Endothelial cell of umbilical vein (primary cell): ENCODE results near the gene CTIF. TPM values are rescaled to one million over a fixed set of nuclear protein-coding genes. Genes with fewer than 3 reads are reported as not detected.

Experiments used
- BruUV-seq: library from RNA; stranded (reverse); fragments of 400-500 nt; replicated peaks from 2 replicates; lab custom pipeline; 2021; lab: Mats Ljungman, UMichigan
- CTCF ChIA-PET: fragments of 300-600, 350-600 bp; sonication (Branson Sonifier 250); formaldehyde crosslinking; loops from one replicate; lab custom pipeline; 2021; ENCODE audit warnings: antibody characterized with exemption, inconsistent platforms; lab: Charles Lee
- POLR2A ChIA-PET: fragments of 300-600, 350-600 bp; sonication (Branson Sonifier 250); formaldehyde crosslinking; loops from one replicate; lab custom pipeline; 2021; ENCODE audit warnings: antibody characterized with exemption, inconsistent platforms; lab: Charles Lee
- DNase-seq: peaks from one replicate; pipeline ENCODE4 v3.0.0-alpha.2; 2011; ENCODE audit warnings: low read depth, low spot score
- FAIRE-seq: peaks from 2 replicates; lab custom pipeline; 2011; peaks lifted over from hg19 to GRCh38; lab: Jason Lieb, UNC
- H2AFZ ChIP-seq: 2 replicates; pipeline ENCODE4 v1.6.0; 2012; ENCODE audit warnings: low read depth, low read length, control low read depth, inconsistent platforms
- H3K27ac ChIP-seq: 2 replicates; pipeline ENCODE4 v1.5.1; 2011; ENCODE audit warnings: low read depth, mild to moderate bottlenecking, control low read depth, low read length, moderate library complexity; ENCODE audit not compliant: insufficient read depth
- H3K27me3 ChIP-seq, 2 experiments: 2 replicates each; pipeline versions ENCODE4 v1.6.0 to v1.6.1; 2011; ENCODE audit warnings: low read length in 2 of 2, mixed read lengths in 1 of 2; ENCODE audit not compliant: control insufficient read depth in 2 of 2, insufficient read depth in 2 of 2
- H3K36me3 ChIP-seq, 2 experiments: 2 replicates in 1 of 2; 3 replicates in 1 of 2; pipeline ENCODE4 v1.5.1; 2011; ENCODE audit warnings: low read length in 2 of 2, mild to moderate bottlenecking in 1 of 2, moderate library complexity in 1 of 2; ENCODE audit not compliant: control insufficient read depth in 2 of 2, insufficient read depth in 2 of 2; ENCODE audit errors: extremely low read depth in 1 of 2
- H3K4me1 ChIP-seq: 3 replicates; pipeline ENCODE4 v1.5.1; 2011; ENCODE audit warnings: mild to moderate bottlenecking, low read length; ENCODE audit not compliant: control insufficient read depth, insufficient read depth; ENCODE audit errors: extremely low read depth
- H3K4me2 ChIP-seq: 2 replicates; pipeline ENCODE4 v1.6.1; 2011; ENCODE audit warnings: low read length, control low read depth, mixed read lengths; ENCODE audit not compliant: insufficient read depth
- H3K4me3 ChIP-seq, 3 experiments: fragments of 200-600 bp in 1 of 3; sonication (generic), shearing (Covaris generic) in 1 of 3; replicated peaks in 1 of 3; 2 replicates each; pipeline ENCODE4 v1.5.1; 2011 to 2016; ENCODE audit warnings: control low read depth in 3 of 3, low read length in 3 of 3, mild to moderate bottlenecking in 2 of 3, inconsistent platforms in 1 of 3, low read depth in 1 of 3, moderate library complexity in 1 of 3; ENCODE audit not compliant: insufficient read depth in 1 of 3
- H3K79me2 ChIP-seq: 2 replicates; pipeline ENCODE4 v1.6.0; 2012; ENCODE audit warnings: low read length, inconsistent platforms; ENCODE audit not compliant: control insufficient read depth, insufficient read depth
- H3K9ac ChIP-seq: replicated peaks from 2 replicates; pipeline ENCODE3; 2011; ENCODE audit warnings: low read length, control low read depth; ENCODE audit not compliant: insufficient read depth; ENCODE audit errors: extremely low read depth
- H3K9me1 ChIP-seq: replicated peaks from 3 replicates; pipeline ENCODE4 v1.6.0; 2011; ENCODE audit warnings: mild to moderate bottlenecking, low read length; ENCODE audit not compliant: control insufficient read depth, insufficient read depth; ENCODE audit errors: extremely low read depth
- H3K9me3 ChIP-seq: replicated peaks from 2 replicates; pipeline ENCODE4 v1.5.1; 2012; ENCODE audit warnings: low read length, inconsistent platforms; ENCODE audit not compliant: control insufficient read depth, insufficient read depth
- H4K20me1 ChIP-seq: replicated peaks from 2 replicates; pipeline ENCODE3; 2011; ENCODE audit warnings: mild to moderate bottlenecking, low read length; ENCODE audit not compliant: control insufficient read depth, insufficient read depth; ENCODE audit errors: extremely low read depth
- CTCF ChIP-seq, 2 donors: IDR thresholded peaks; 1 replicate in 1 of 2; 2 replicates in 1 of 2; pipeline ENCODE4 v1.5.1; 2011; ENCODE audit warnings: low read length in 2 of 2, mild to moderate bottlenecking in 2 of 2, moderate library complexity in 2 of 2, control low read depth in 1 of 2, inconsistent platforms in 1 of 2, low read depth in 1 of 2; ENCODE audit not compliant: insufficient read depth in 1 of 2; ENCODE audit errors: extremely low read depth in 1 of 2
- EZH2 ChIP-seq: IDR thresholded peaks from 2 replicates; pipeline ENCODE4 v1.6.1; 2012; ENCODE audit warnings: borderline replicate concordance, low read depth, mild to moderate bottlenecking, moderate library complexity, low read length, inconsistent platforms; ENCODE audit not compliant: severe bottlenecking
- FOS ChIP-seq: IDR thresholded peaks from 2 replicates; pipeline ENCODE4 v1.6.1; 2011; ENCODE audit warnings: mild to moderate bottlenecking, low read length, moderate library complexity, borderline replicate concordance; ENCODE audit not compliant: insufficient read depth
- GATA2 ChIP-seq: IDR thresholded peaks from 2 replicates; pipeline ENCODE4 v1.7.0; 2011; ENCODE audit warnings: low read depth, mild to moderate bottlenecking, moderate library complexity, mixed read lengths, low read length; ENCODE audit not compliant: insufficient read length, insufficient read depth
- JUN ChIP-seq: IDR thresholded peaks from 2 replicates; pipeline ENCODE4 v1.6.1; 2011; ENCODE audit warnings: borderline replicate concordance, low read depth; ENCODE audit not compliant: insufficient read length, insufficient read depth
- MYC ChIP-seq: IDR thresholded peaks from one replicate; pipeline ENCODE4 v1.6.1; 2011; ENCODE audit warnings: mild to moderate bottlenecking, low read depth, low read length
- POLR2A ChIP-seq: IDR thresholded peaks from 2 replicates; pipeline ENCODE4 v1.6.1; 2012; ENCODE audit warnings: low read depth, mild to moderate bottlenecking, control low read depth, low read length
- POLR2AphosphoS5 ChIP-seq: IDR thresholded peaks from 2 replicates; pipeline ENCODE4 v1.6.1; 2012; ENCODE audit warnings: low read depth, mild to moderate bottlenecking, control low read depth, low read length, moderate library complexity; ENCODE audit not compliant: insufficient read depth
- dilution Hi-C: fragments of 300-500 bp; cut with MboI; formaldehyde crosslinking; loops from one replicate; pipeline ENCODE4 v1.15.0; 2019; ENCODE audit warnings: low sequenced_read_pairs; ENCODE audit not compliant: extremely low pct_ligation_motif_present
- intact Hi-C: fragments of 100-400 bp; cut with micrococcal nuclease; formaldehyde crosslinking; loops from one replicate; pipeline ENCODE4 v1.10.0; 2022
- polyA plus RNA-seq, 4 experiments: library from polyadenylated mRNA; depleted of rRNA in 3 of 4; stranded (reverse) in 3 of 4; unstranded in 1 of 4; fragments of >200 nt; gene quantifications; 2 replicates each; pipeline versions ENCODE4 v1.2.1 to v1.2.3, GENCODE V29; 2011 to 2012; ENCODE audit warnings: missing spikeins in 1 of 4
- total RNA-seq: library from RNA; stranded (reverse); gene quantifications from 2 replicates; pipeline ENCODE4 v1.2.3, GENCODE V29; 2021
- TF ChIP-seq, protein P1 (sequence below): IDR thresholded peaks from 2 replicates; pipeline ENCODE4 v1.6.1; 2011; ENCODE audit not compliant: insufficient read depth, insufficient read length

The CTIF gene
- total and polyA plus RNA-seq, 2 donors (not counting 3 experiments of a cell fraction or from before 2014, with no cell fraction given): 20.9 to 57.7 TPM

GRCh38 chr18:48542513-48543181 lies 3.8 kb downstream of the CTIF start:
- Histone ChIP-seq H3K36me3 (no peaks in the 10 kb centered on the region), H3K27me3 (no peaks in the 10 kb centered on the region), H2AFZ (no peak overlapping the region), H3K27ac (no peak overlapping the region), H3K79me2 (peaks cover 40% of the 10 kb centered on the region), H3K4me3 (no peak overlapping the region), H3K4me2 (no peak overlapping the region), H3K4me1 (peaks cover 36% of the 10 kb centered on the region), H3K9me1 (no peaks in the 10 kb centered on the region), H4K20me1 (no peaks in the 10 kb centered on the region), H3K9me3 (no peaks in the 10 kb centered on the region), H3K9ac (no peak overlapping the region)
- DNase-seq (no peak), FAIRE-seq (no peak)
- CTCF ChIA-PET: interaction anchor here (1.5 kb wide), 1 partner anchor 22 kb away, joined by 3 read pairs; no protein-coding TSS in a partner anchor
- dilution Hi-C loops (no loop called here), intact Hi-C loops (loop anchor here (5.0 to 10.0 kb wide), 3 partner anchors 405 to 922 kb away; partner anchors contain the start of genes DYM and SMAD2)
- TF ChIP-seq JUN (no peak), FOS (no peak), CTCF (IDR thresholded peaks at IDR 0.05; ENCODE audit: extremely low read depth in 1 of 2, insufficient read depth in 1 of 2, low read depth in 1 of 2, low read length in 2 of 2) (no peak), MYC (no peak), EZH2 (no peak), POLR2A (no peak), POLR2AphosphoS5 (no peak), GATA2 (no peak)
- TF ChIP-seq, protein P1, sequence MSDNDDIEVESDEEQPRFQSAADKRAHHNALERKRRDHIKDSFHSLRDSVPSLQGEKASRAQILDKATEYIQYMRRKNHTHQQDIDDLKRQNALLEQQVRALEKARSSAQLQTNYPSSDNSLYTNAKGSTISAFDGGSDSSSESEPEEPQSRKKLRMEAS: no peak
- no TSS peak for BruUV-seq
- POLR2A ChIA-PET: interaction anchor here (0.6 kb wide), 1 partner anchor 61 kb away, joined by 5 read pairs; no protein-coding TSS in a partner anchor
